Measurements from ENCODE around the gene PLAAT5. TPM values are rescaled to one million over a fixed set of nuclear protein-coding genes. Genes with fewer than 3 reads are reported as not detected.

PLAAT5 gene
- total RNA-seq: 1 to 10 TPM in 1 of 3 donors, under 1 TPM in 2; 0.59 to 3.0 (median 0.95) TPM
- total RNA-seq (2013): 0.68 TPM

- H3K9me3 ChIP-seq (ENCODE audit: control insufficient read depth, insufficient read depth, low read length): no peaks in the 10 kb centered on the region
- peaks cover 14 to 26% of the 10 kb centered on the region in 2 donors for H3K27me3 Mint-ChIP-seq (ENCODE audit: low read depth in 2 of 2)
- WGBS (ENCODE audit: insufficient coverage): 20% methylated on average over 60 of the region's 60 CpGs
- H3K27ac Mint-ChIP-seq: peak within 1 kb of the TSS in 1 of 2 donors; percentile 78
- H3K9me3 Mint-ChIP-seq: peaks cover 0 to 2% of the 10 kb centered on the region in 2 donors
- peaks cover 14 to 25% of the 10 kb centered on the region in 2 donors for H3K4me1 Mint-ChIP-seq
- peaks cover 8% of the 10 kb centered on the region for H3K27me3 ChIP-seq (ENCODE audit: control insufficient read depth, insufficient read depth, low read length)
- H3K4me1 ChIP-seq (ENCODE audit: control insufficient read depth, insufficient read depth, low read length): peaks cover 5% of the 10 kb centered on the region
- H3K36me3 Mint-ChIP-seq: peaks cover 2% of the 10 kb centered on the region
- intact Hi-C loops (cut with micrococcal nuclease): no loop called here
- no peak within 1 kb of the TSS for H3K4me3 ChIP-seq (ENCODE audit: low read length)
- H3K36me3 ChIP-seq (ENCODE audit: control insufficient read depth, insufficient read depth, low read length): no peaks in the 10 kb centered on the region
- H3K27ac ChIP-seq (ENCODE audit: low read length): no peak within 1 kb of the TSS
- H3K4me3 Mint-ChIP-seq: peak within 1 kb of the TSS; percentile 90
- no peak for TF ChIP-seq CTCF (IDR thresholded peaks at IDR 0.05)
- peak in 1 of 2 donors; percentile 35 for DNase-seq
- ATAC-seq: peak; percentile 70 to 86 (median 83)
Measured at GRCh38 chr11:63490551-63491239, at the start of gene PLAAT5. TSS of gene PLAAT5 (minus strand) at chr11:63491167. CDS start at chr11:63491034, 133 bp downstream.

GRCh38 chr11:63537293-63538101, 46.5 kb upstream of the PLAAT5 start:
- Histone ChIP-seq H3K27me3 (ENCODE audit: control insufficient read depth, insufficient read depth, low read length) (no peaks in the 10 kb centered on the region), H3K9me3 (ENCODE audit: control insufficient read depth, insufficient read depth, low read length) (no peaks in the 10 kb centered on the region), H3K4me3 (ENCODE audit: low read length) (peak overlapping the region; percentile 75), H3K27ac (ENCODE audit: low read length) (peak overlapping the region; percentile 86), H3K4me1 (ENCODE audit: control insufficient read depth, insufficient read depth, low read length) (peaks cover 74% of the 10 kb centered on the region), H3K36me3 (ENCODE audit: control insufficient read depth, insufficient read depth, low read length) (peaks cover 14% of the 10 kb centered on the region)
- ATAC-seq: peak in 2 of 3 donors; percentile 0 to 6
- Mint-ChIP-seq H3K27ac (peak overlapping the region; percentile 93 to 97), H3K4me1 (peaks cover 85 to 90% of the 10 kb centered on the region in 2 donors), H3K27me3 (ENCODE audit: low read depth in 2 of 2) (no peaks in the 10 kb centered on the region), H3K36me3 (no peaks in the 10 kb centered on the region), H3K9me3 (no peaks in the 10 kb centered on the region), H3K4me3 (peak overlapping the region; percentile 96)
- TF ChIP-seq CTCF (IDR thresholded peaks at IDR 0.05): no peak
- WGBS (ENCODE audit: insufficient coverage): 23% methylated on average over 8 of the region's 8 CpGs
- DNase-seq: no peak
- intact Hi-C loops (cut with micrococcal nuclease): loop anchor here (5.0 kb wide), 1 partner anchor 75 kb away; the partner anchor contains the start of gene PLAAT3

- H3K4me3 ChIP-seq (ENCODE audit: low read length): peak within 1 kb of the TSS; percentile 75
- peaks cover 12% of the 10 kb centered on the region for H3K36me3 ChIP-seq (ENCODE audit: control insufficient read depth, insufficient read depth, low read length)
- no peaks in the 10 kb centered on the region for H3K9me3 ChIP-seq (ENCODE audit: control insufficient read depth, insufficient read depth, low read length)
- Mint-ChIP-seq H3K36me3 (no peaks in the 10 kb centered on the region), H3K4me1 (peaks cover 86 to 94% of the 10 kb centered on the region in 2 donors), H3K9me3 (no peaks in the 10 kb centered on the region), H3K4me3 (peak within 1 kb of the TSS; percentile 96), H3K27me3 (ENCODE audit: low read depth in 2 of 2) (no peaks in the 10 kb centered on the region), H3K27ac (peak within 1 kb of the TSS; percentile 93 to 97)
- DNase-seq (peak; percentile 52 to 77), ATAC-seq (peak; percentile 59 to 71 (median 64))
- peak within 1 kb of the TSS; percentile 86 for H3K27ac ChIP-seq (ENCODE audit: low read length)
- no peak for TF ChIP-seq CTCF (IDR thresholded peaks at IDR 0.05)
- intact Hi-C loops (cut with micrococcal nuclease): loop anchor here (1.0 to 5.0 kb wide), 3 partner anchors 17 to 76 kb away; partner anchors contain the start of gene PLAAT3
- WGBS (ENCODE audit: insufficient coverage): 4% methylated on average over 10 of the region's 10 CpGs
- H3K27me3 ChIP-seq (ENCODE audit: control insufficient read depth, insufficient read depth, low read length): no peaks in the 10 kb centered on the region
- H3K4me1 ChIP-seq (ENCODE audit: control insufficient read depth, insufficient read depth, low read length): peaks cover 76% of the 10 kb centered on the region
Measured at GRCh38 chr11:63536669-63537292, 45.8 kb upstream of the PLAAT5 start, which contains the start of gene PLAAT4. TSS of gene PLAAT4 (plus strand) at chr11:63536808. CDS start at chr11:63536869, 61 bp downstream.

All from natural killer cell (primary cell).